ENCODE results near the gene EGFR.
A peak's percentile ranks its signal among the peaks of the same experiment; 100 is the strongest.

DNA sequence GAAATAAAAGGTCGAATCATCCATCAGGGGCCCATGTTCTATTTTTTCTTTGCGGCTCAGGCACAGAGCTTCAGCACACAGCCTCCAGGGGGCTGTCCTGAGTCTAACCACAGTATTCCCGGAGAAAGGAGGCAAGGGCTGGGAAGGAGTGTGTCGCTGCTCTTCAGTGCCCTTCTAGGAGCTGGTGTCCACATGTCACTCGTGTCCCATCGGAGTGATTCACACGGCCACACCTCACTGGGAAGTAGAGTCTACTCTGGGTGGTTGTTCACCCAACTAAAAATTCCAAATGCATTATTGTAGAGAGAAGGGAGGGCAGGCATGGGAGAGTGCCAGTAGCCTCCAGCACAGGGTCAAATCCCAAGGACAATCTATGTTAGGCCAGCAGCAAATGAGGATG, 231.5 kb downstream of the EGFR start:
- TF ChIP-seq, protein P1, sequence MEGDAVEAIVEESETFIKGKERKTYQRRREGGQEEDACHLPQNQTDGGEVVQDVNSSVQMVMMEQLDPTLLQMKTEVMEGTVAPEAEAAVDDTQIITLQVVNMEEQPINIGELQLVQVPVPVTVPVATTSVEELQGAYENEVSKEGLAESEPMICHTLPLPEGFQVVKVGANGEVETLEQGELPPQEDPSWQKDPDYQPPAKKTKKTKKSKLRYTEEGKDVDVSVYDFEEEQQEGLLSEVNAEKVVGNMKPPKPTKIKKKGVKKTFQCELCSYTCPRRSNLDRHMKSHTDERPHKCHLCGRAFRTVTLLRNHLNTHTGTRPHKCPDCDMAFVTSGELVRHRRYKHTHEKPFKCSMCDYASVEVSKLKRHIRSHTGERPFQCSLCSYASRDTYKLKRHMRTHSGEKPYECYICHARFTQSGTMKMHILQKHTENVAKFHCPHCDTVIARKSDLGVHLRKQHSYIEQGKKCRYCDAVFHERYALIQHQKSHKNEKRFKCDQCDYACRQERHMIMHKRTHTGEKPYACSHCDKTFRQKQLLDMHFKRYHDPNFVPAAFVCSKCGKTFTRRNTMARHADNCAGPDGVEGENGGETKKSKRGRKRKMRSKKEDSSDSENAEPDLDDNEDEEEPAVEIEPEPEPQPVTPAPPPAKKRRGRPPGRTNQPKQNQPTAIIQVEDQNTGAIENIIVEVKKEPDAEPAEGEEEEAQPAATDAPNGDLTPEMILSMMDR (conservative IDR thresholded peaks at IDR 0.05 in 1 of 2, IDR thresholded peaks at IDR 0.05 in 1 of 2; ENCODE audit: extremely low read depth in 1 of 2, insufficient read depth in 1 of 2, low read depth in 1 of 2, low read length in 2 of 2): peak; percentile 43 to 69
- no peak for TF ChIP-seq EZH2 (IDR thresholded peaks at IDR 0.05; ENCODE audit: borderline replicate concordance, low read length)

Data from mammary epithelial cell (primary cell).